ENCODE data around the gene LSM8. TPM values are rescaled to one million over a fixed set of nuclear protein-coding genes. Genes with fewer than 3 reads are reported as not detected.

LSM8 gene
- total and polyA plus RNA-seq, 8 donors, result 7.9 to 24.6 (median 10.4) TPM

GRCh38 chr7:118214051-118214832 is 30.3 kb downstream of the LSM8 start:
- peak; percentile 91 to 97 (median 96) for ATAC-seq
- 6 to 9% methylated on average over 49 of the region's 49 CpGs for WGBS, 2 donors
- no peak for FAIRE-seq
- Histone ChIP-seq H3K36me3 (no peaks in the 10 kb centered on the region), H3K27me3 (no peaks in the 10 kb centered on the region), H3K9me3 (no peaks in the 10 kb centered on the region), H3K4me3 (peak overlapping the region; percentile 31 to 61 (median 46)), H3K4me1 (peaks cover 0 to 7% (median 0%) of the 10 kb centered on the region in 3 donors), H3K27ac (peak overlapping the region in 2 of 4 donors; percentile 24 to 57)
- TF ChIP-seq CTCF (IDR thresholded peaks at IDR 0.05), result no peak
- intact Hi-C loops (cut with DNase I), result no loop called here
- peak; percentile 61 to 87 (median 70) for DNase-seq

- ATAC-seq (peak; percentile 34 to 51 (median 41)), DNase-seq (no peak), FAIRE-seq (no peak)
- H3K27ac ChIP-seq, result peak overlapping the region in 1 of 4 donors; percentile 57
- H3K4me1 ChIP-seq, result peaks cover 0 to 7% (median 0%) of the 10 kb centered on the region in 3 donors
- H3K27me3 ChIP-seq, result no peaks in the 10 kb centered on the region
- peak overlapping the region; percentile 31 to 61 (median 46) for H3K4me3 ChIP-seq
- H3K36me3 ChIP-seq, result no peaks in the 10 kb centered on the region
- intact Hi-C loops (cut with DNase I), result no loop called here
- no peak for TF ChIP-seq CTCF (IDR thresholded peaks at IDR 0.05)
- no peaks in the 10 kb centered on the region for H3K9me3 ChIP-seq
- 29 to 36% methylated on average over 3 of the region's 3 CpGs for WGBS, 2 donors
Measured at GRCh38 chr7:118214833-118215182, 30.8 kb downstream of the LSM8 start.

GRCh38 chr7:118217210-118217619 is 33.3 kb downstream of the LSM8 start:
- Histone ChIP-seq H3K9me3 (no peaks in the 10 kb centered on the region), H3K27me3 (no peaks in the 10 kb centered on the region), H3K27ac (no peak overlapping the region), H3K4me3 (no peak overlapping the region), H3K36me3 (no peaks in the 10 kb centered on the region), H3K4me1 (peaks cover 0 to 7% (median 0%) of the 10 kb centered on the region in 3 donors)
- ATAC-seq, result no peak
- no peak for FAIRE-seq
- TF ChIP-seq CTCF (IDR thresholded peaks at IDR 0.05), result no peak
- 48 to 49% methylated on average over 1 of the region's 1 CpG for WGBS, 2 donors
- DNase-seq, result no peak
- intact Hi-C loops (cut with DNase I), result no loop called here

GRCh38 chr7:118218413-118219156 is 34.6 kb downstream of the LSM8 start:
- Histone ChIP-seq H3K4me1 (peaks cover 0 to 4% (median 0%) of the 10 kb centered on the region in 3 donors), H3K27me3 (no peaks in the 10 kb centered on the region), H3K27ac (no peak overlapping the region), H3K36me3 (no peaks in the 10 kb centered on the region), H3K9me3 (no peaks in the 10 kb centered on the region), H3K4me3 (no peak overlapping the region)
- FAIRE-seq (no peak), ATAC-seq (no peak), DNase-seq (no peak)
- intact Hi-C loops (cut with DNase I), result no loop called here
- 60 to 74% methylated on average over 8 of the region's 8 CpGs for WGBS, 2 donors
- no peak for TF ChIP-seq CTCF (IDR thresholded peaks at IDR 0.05)

Measured in pancreas (tissue), 10 donors.